ENCODE measurements around the gene TUBA1B.

DNA sequence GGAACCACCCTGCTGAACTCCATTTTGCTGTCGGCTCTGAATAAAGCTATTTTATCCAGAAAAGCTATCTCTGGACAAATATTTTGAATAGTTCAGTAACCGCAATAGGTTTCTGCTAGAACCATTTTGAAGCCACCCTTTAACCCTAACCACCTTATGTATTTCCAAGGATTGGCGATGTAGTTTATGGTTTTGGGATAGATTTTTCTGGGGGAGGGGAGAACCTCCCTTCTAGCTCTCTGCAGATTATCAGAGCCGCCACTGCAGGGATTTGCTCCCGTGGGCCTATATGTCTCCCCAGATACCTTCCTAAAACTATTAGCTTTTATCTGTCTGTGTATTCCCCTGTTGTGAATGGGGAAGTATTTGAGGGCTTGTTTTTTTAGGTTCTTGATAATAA, 1.8 kb upstream of the TUBA1B start:
- TF ChIP-seq, protein P1, sequence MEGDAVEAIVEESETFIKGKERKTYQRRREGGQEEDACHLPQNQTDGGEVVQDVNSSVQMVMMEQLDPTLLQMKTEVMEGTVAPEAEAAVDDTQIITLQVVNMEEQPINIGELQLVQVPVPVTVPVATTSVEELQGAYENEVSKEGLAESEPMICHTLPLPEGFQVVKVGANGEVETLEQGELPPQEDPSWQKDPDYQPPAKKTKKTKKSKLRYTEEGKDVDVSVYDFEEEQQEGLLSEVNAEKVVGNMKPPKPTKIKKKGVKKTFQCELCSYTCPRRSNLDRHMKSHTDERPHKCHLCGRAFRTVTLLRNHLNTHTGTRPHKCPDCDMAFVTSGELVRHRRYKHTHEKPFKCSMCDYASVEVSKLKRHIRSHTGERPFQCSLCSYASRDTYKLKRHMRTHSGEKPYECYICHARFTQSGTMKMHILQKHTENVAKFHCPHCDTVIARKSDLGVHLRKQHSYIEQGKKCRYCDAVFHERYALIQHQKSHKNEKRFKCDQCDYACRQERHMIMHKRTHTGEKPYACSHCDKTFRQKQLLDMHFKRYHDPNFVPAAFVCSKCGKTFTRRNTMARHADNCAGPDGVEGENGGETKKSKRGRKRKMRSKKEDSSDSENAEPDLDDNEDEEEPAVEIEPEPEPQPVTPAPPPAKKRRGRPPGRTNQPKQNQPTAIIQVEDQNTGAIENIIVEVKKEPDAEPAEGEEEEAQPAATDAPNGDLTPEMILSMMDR (IDR thresholded peaks at IDR 0.05) = no peak
- TF ChIP-seq POLR2A (IDR thresholded peaks at IDR 0.05) = no peak

Data from breast epithelium (tissue), 3 donors.